Keratinocyte (primary cell): ENCODE results near the gene CNOT8.

ENCODE experiments used
- EZH2 ChIP-seq: IDR thresholded peaks from one replicate; pipeline ENCODE4 v1.6.1; 2012; ENCODE audit warnings: inconsistent platforms, mild to moderate bottlenecking, low read length, moderate library complexity
- TF ChIP-seq, protein P1 (sequence below), 3 experiments: IDR thresholded peaks in 1 of 3; conservative IDR thresholded peaks in 1 of 3; optimal IDR thresholded peaks in 1 of 3; 2 replicates in 2 of 3; 3 replicates in 1 of 3; pipeline versions ENCODE3 to v1.5.1; 2011; ENCODE audit warnings: low read length in 3 of 3, mild to moderate bottlenecking in 3 of 3, moderate library complexity in 2 of 3, control low read depth in 1 of 3, inconsistent platforms in 1 of 3; ENCODE audit not compliant: insufficient read depth in 2 of 3; ENCODE audit errors: extremely low read depth in 1 of 3

DNA sequence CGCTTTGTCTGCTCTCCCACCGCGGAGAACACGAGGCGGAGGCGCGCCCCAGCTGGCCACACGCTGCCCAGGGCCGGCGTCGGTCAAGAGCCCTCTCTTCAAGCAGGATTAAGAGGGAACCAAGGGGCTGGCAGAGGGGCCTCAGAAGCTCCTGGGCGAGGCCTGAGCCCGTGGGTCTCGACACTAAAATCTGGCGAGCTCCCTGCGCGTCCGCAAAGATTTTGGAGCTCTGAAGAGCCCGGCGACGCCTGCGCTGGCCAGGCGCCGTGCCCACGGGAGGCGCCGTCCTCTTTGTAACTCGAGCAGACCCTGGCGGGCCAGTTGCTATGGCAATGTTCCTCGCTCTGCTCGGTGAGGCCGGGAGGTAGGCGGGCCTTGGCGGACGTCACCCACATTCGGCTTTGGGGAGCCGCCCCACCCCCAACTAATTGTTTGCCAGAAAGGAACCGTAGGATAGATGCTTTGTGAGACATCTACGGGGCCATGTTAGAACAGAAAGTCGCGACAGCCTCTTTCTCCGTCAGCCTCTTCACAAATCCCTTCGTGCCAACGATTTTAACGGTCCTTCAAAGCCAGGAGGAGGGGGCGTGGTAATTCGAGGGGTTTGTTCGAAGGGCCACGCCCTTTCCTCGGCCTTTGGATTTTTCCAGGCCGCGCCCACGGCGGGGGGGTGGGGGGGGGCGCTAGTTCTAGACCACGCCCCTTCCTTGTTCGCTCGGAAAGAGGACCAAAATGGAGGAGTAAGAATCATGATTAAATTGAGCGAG, 714 bp upstream of the CNOT8 start:
- TF ChIP-seq, protein P1, sequence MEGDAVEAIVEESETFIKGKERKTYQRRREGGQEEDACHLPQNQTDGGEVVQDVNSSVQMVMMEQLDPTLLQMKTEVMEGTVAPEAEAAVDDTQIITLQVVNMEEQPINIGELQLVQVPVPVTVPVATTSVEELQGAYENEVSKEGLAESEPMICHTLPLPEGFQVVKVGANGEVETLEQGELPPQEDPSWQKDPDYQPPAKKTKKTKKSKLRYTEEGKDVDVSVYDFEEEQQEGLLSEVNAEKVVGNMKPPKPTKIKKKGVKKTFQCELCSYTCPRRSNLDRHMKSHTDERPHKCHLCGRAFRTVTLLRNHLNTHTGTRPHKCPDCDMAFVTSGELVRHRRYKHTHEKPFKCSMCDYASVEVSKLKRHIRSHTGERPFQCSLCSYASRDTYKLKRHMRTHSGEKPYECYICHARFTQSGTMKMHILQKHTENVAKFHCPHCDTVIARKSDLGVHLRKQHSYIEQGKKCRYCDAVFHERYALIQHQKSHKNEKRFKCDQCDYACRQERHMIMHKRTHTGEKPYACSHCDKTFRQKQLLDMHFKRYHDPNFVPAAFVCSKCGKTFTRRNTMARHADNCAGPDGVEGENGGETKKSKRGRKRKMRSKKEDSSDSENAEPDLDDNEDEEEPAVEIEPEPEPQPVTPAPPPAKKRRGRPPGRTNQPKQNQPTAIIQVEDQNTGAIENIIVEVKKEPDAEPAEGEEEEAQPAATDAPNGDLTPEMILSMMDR (optimal IDR thresholded peaks at IDR 0.05 in 1 of 3, IDR thresholded peaks at IDR 0.05 in 1 of 3, conservative IDR thresholded peaks at IDR 0.05 in 1 of 3; ENCODE audit: extremely low read depth in 1 of 3, insufficient read depth in 2 of 3, low read length in 3 of 3) = peak in 1 of 3 experiments; percentile 12
- TF ChIP-seq EZH2 = no peak
